Stimulated activated CD4-positive, alpha-beta T cell treated with anti-CD3 and anti-CD28 coated beads, Interleukin-1b, Interleukin-23, amount 100 ng/mL, for 48 hours (primary cell): ENCODE results near the gene TIMM23.
A peak's percentile ranks its signal among the peaks of the same experiment; 100 is the strongest.
"Not testable (repeated sequence)": the region's sequence is repeated elsewhere in the genome, so short reads cannot be mapped to it uniquely, and the experiment has no call there.

ENCODE experiments used
- DNase-seq: peaks from one replicate; pipeline ENCODE4 v3.0.0-alpha.2; 2020

The TIMM23 gene, protein sequence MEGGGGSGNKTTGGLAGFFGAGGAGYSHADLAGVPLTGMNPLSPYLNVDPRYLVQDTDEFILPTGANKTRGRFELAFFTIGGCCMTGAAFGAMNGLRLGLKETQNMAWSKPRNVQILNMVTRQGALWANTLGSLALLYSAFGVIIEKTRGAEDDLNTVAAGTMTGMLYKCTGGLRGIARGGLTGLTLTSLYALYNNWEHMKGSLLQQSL

DNA sequence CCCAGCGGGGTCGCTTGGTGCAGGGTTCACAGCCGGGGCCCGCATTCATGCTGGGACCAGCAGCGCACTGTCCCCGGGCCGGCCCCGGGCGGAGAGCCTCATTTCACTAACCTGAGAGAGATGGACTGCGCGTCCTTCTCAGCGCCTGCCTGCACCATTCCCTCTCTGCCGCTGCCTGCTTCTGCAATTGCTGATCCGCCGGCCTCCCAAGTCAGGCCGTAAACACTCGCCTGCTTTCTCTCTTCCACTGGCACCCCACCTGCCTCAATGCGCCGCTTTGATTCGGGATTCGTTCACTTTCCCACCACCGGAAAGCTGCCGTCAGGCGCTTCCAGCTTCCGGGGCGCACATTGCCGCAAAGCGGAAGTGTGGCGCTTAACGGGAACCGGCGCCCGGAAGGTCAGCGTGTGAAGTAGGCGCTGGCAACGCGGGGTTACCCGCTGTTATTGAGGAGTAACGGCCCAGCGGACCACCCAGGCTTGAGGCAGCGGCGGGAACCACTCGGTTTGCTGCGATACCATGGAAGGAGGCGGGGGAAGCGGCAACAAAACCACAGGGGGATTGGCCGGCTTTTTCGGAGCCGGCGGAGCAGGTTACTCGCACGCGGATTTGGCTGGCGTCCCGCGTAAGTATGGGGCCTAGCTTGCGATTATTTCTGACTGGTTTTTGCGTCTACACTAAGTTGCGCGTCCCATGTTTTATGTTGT, at the start of gene TIMM23:
Gene TIMM23 (plus strand): TSS at position 384 of the 707 bp plus-strand sequence. CDS start 136 bp downstream, at position 520.
- DNase-seq, result peak; percentile 86

DNA sequence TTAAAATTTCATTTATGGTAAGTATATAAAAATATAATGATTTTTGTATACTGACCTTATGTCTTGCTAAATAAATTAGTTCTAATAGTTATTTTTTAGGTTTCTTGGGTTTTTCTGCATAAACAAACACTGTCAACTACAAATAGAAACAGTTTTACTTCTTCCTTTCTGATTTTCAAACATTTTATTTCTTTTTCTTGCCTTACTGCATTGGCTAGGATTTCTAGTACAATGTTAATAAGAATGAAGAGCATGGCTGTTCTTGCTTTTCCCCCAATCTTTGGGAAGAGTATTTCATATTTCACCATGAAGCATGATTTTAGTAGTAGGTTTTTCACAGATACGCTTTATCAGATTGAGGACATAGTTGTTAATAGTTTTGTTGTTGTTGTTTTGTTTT, 45.5 kb upstream of the TIMM23 start:
- DNase-seq, result not testable (repeated sequence)

DNA sequence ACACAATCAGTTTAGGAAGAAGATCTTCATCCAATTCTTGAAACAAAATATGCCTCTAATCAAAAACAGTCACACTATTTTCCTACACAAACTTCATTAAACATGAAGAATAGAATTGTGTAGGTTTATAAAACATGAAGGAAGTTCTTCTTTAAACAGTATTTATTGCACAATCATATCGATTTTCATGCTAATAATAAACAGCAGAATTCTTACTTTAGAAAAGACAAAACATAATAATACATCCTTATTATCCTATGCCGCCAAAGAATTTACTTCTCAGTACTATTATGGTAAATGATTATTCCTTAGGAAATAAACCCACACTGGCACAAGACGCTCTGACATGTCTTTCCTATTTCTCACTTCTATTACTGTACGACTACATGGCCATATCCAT, 41.0 kb upstream of the TIMM23 start:
- not testable (repeated sequence) for DNase-seq

- DNase-seq, result not testable (repeated sequence)
These were observed 37.5 kb upstream of the TIMM23 start for GRCh38 chr10:45934788-45935187.

DNA sequence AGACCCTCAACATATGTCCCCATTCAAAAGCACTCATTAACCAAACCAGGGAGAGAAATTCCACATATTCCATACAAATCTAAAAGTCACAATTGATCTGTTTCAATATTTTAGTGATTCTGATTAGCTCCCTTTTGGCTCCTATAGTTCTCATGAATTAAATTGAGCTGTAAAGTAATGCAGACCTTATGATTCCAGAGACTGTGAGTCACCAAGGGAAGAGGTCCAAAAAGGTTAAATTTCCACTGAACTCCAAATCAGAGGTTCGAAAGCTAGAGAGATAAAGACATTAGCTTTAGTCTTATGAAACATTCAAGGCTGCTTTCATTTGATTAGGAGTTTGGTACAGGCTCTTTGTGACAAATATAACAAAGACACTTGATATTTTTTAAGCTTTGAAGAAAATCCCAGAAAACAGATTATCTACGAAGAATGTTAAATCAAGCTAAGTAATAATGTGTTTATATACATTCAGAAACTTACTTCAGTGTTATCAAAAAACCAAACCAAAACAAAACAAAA, 33.1 kb upstream of the TIMM23 start:
- not testable (repeated sequence) for DNase-seq

DNA sequence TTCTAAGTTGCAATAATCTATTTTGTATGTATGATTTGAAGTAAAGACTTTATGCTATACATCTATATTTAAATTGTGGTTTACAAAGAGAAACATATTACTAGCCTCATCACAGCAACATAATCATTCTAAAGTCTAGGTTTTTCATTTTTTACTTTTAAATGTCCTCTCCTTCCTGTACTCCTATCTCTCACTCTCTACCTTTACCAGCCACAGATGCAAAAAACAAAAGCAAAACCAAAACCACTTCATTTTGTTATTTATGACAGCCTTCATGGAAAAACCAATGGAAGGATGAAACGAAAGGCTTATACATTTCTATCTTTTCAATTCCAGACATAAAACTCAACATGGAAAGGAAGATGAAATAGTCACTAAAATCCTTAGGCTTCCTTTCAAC, 31.1 kb upstream of the TIMM23 start:
- not testable (repeated sequence) for DNase-seq

DNA sequence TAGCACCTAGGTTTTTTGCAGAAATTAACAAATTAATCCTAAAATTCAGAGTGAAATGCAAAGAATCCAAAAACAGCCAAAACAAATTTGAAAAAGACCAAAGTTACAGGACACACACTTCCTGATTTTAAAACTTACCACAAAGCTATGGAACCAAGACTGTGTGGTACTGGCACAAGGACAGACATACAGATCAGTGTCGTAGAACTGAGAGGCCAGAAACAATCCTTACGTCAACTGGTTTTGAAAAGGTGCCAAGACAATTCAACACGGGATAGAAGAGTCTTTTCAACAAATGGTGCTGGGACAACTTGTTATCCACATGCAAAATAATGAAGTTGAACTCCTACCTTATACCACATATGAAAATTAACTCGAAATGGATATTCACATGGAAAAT, 26.8 kb upstream of the TIMM23 start:
- not testable (repeated sequence) for DNase-seq

DNA sequence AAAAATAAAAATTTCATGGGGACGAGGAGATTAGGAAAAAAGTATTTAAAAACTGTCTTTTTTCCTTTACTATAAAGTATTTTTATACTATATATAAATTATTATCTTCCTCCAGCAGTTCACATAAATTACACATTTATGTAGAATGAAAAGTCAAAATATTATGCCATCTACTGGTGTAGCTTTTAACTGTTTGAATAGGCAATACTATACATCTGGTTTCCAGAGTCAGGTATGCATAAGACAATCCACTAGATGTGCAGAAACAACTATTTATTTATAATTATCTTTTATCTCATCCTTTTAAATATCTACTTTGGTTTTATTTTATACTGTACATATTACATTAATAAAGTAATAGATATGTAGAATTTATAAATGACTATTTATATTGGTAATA, 24.9 kb upstream of the TIMM23 start:
- DNase-seq, result not testable (repeated sequence)

DNA sequence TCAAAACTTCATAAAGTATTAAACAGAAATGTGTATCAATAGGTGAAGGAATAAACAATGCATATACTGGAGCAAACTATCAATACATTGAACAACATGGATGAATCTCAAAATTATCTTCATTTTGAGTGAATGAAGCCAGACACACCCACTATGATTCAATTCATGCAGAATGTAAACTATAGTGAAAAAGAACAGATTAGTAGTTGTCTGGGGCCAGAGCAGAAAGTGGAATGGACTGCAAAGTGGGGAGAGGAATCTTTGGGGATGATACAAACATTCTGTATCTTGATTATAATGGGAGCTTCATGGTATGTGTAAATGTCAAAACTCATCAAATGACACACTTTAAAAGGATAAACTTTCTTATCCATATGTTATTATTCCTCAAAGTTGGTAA, 23.5 kb upstream of the TIMM23 start:
- not testable (repeated sequence) for DNase-seq

DNA sequence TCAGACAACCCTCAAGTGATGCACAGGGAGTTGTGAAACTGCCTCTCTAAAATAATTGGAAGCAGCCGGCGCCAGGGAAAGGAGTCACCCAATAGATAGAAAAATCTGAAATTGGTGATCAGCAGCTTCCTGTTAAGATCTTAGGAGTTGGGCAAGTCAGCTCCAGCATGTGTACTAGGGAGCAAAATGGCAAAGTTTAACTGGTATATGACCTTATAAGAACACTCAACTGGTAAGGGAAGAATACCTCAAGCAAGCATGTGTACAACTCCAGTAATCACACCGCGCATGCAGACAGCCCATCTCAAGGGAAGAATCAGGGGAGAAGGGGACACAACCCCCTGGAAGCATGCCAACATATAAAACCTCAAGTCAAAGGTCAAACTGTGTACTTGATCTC, 17.9 kb upstream of the TIMM23 start:
- DNase-seq, result not testable (repeated sequence)

- DNase-seq, result not testable (repeated sequence)
These were observed 15.7 kb upstream of the TIMM23 start for GRCh38 chr10:45956634-45957033.

DNA sequence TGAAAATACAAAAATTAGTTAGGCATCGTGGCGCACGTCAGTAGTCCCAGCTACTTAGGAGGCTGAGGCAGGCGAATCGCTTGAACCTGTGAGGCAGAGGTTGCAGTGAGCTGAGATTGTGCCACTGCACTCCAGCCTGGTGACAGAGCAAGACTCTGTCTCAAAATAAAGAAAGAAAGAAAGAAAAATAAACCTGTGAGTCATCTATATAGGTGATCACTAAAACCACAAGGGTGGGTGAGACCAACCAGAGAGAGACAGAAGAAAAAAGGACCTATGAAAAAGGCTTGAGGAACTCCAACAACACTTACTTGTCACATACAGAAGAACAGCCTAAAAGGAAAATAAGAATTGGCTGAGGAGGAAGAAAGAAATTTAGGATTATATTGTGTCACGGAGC, 14.4 kb upstream of the TIMM23 start:
- DNase-seq, result not testable (repeated sequence)

DNA sequence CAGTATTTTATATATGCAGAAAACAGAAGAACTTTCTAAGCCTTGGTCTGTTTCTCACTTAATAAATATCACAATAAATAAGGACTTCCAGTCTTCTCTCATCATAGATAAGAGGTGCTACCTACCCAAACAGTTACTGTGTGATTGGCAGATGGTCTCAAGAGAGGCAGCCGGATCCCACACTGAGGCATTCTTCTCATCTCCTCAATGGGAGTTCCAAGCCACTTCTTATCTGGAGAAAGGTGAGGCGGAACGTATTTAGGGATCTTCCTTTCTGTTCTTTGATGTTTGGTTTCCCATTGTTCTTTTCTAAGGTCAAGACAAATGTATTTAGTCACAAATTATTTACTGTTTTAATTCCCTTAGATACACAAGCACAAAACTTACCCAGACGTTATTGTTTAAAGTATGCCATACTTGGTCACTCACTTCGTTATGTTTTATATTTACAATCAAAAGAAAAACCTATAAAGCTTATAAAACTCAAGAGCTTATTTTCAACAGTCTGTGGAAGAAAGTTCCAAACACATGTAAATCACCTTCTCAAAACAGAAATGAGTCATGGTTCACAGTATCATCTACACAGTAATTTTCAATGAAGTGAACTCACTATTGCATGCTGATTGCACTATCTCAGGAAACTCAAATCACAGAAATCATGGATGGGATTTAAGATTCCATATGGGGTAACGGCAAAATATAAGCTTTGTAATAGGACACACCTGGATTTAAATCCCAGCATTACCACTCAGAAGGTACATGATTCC, 9.4 kb upstream of the TIMM23 start:
- not testable (repeated sequence) for DNase-seq

GRCh38 chr10:45971019-45971418, 1.3 kb upstream of the TIMM23 start:
- not testable (repeated sequence) for DNase-seq

- DNase-seq, result not testable (repeated sequence)
These were observed 565 bp upstream of the TIMM23 start for GRCh38 chr10:45971742-45972105.

- DNase-seq, result not testable (repeated sequence)
These were observed 502 bp downstream of the TIMM23 start for GRCh38 chr10:45972813-45973169.

DNA sequence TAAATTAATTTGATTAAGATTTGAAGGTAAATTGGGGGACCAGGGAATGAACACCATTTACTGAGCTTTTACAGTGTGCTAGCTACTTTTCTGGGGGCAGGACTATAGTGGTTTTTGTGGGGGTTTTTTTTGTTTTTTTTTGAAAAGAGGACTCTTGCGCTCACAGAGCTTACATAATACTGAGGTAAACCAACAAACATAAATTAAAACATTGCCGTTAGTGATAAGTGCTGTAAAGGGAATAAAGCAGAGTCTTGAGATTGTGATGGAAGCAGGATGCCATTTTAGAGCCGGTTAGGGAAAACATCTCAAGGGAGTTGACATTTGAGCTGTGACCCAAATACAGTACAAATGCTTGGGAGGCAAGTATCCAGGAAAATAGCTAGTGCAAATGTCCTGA, 1.8 kb downstream of the TIMM23 start:
- not testable (repeated sequence) for DNase-seq

DNA sequence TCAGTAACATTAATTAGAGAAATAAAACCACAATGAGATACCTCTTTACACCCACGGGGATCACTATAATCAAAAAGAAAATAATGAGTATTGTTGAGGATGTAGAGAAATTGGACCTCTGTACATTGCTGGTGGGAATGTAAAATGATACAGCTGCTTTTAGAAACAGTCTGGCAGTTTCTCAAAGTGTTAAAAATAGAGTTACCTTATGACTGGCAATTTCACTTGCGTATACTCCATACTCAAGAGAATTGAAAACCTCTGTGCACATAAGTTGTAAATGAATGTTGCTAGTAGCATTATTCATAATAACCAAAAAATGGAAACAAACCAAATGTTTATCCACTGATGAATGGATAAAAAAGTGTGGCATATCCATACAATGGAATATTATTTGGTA, 6.3 kb downstream of the TIMM23 start:
- DNase-seq, result not testable (repeated sequence)

GRCh38 chr10:45981367-45981766, 9.1 kb downstream of the TIMM23 start:
- not testable (repeated sequence) for DNase-seq

DNA sequence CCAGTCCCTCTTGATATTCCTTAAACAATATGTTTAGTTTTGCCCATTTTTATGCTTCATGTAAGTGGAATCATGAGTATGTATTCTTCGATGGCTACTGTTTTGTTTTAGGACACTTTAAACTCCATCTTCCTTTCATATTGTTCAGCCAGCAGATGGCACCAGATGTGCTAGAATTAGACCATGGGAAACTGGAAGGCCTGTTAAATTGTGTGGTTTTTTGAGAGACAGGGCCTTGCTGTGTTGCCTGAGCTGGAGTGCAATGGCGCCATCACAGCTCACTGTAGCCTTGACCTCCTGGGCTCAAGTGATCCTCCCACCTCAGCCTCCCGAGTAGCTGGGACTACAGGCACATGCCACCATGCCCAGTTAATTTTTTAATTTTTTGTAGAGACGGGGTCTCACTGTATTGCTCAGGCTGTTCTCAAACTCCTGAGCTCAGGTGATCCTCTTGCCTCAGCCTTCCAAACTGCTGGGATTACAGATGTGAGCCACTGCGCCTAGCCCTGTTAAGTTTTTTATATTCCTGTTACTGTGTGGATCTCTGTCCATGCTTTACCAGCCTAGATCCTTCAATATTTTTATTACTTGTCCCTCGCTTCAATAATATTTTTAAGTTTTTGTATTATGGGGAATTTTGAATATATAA, 11.4 kb downstream of the TIMM23 start:
- peak; percentile 10 for DNase-seq

DNA sequence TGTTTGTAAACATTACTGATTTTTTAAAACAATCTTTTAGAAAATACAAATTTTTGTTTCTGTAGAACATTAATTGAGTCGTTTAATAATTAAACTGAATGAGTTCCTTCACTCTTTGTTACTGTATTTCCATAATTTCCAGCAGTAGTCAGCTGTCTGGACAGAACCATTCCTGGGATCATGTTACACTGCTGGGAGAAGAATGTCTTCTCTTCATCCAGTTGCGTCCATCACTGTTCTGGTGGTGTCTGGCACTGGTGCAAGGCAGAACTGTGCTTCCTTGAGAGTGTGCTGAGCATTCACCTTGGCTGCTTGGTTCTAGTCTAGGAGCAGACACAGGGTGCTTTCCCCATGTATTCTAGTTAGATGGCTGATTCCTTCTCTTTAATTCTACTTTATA, 12.2 kb downstream of the TIMM23 start:
- DNase-seq, result not testable (repeated sequence)

DNA sequence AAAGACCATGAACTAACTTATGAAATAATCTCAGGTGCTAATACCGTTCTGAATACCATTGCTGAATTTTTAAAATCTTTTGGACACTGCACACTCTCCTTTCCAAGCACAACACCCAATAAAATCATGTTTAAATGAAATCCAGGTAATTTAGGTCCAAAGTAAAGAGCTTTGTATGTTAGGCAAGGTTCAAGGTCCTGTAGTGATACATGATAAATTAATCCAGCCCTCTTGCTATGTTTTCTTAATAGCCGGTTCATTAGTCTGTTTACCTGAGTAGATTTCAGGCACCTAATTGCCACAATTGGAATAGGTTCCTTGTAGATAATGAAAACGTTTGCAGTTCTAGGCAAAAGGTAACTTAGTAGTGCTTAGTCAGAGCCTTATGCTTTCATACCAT, 13.3 kb downstream of the TIMM23 start:
- DNase-seq, result not testable (repeated sequence)

DNA sequence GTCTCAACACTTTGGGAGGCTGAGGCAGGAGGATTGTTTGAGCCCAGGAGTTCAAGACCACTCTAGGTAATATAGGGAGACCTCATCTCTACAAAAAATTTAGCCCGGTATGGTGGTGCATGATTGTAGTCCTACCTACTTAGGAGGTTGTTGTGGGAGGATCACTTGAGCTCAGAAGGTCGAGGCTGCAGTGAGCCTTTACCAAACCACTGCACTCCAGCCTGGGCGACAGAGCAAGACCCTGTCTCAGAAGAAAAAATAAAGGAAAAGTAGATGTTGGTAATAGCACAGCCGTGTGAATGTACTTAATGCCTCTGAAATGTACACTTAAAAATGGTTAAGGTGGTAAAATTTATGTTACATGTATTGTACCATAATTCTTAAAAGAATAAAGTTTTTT, 25.3 kb downstream of the TIMM23 start:
- DNase-seq, result no peak
